ENCODE measurements around the gene ADAT1.

- TF ChIP-seq CTCF (IDR thresholded peaks at IDR 0.05 in 4 of 5, conservative IDR thresholded peaks at IDR 0.05 in 1 of 5) (no peak), POLR2A (IDR thresholded peaks at IDR 0.05) (no peak)
Observed at GRCh38 chr16:75606507-75606906, 16.6 kb downstream of the ADAT1 start.
